BE2C (cell line): ENCODE data around the gene ANGPTL2.

Experiments
- DNase-seq: peaks from one replicate; pipeline ENCODE4 v3.0.0-alpha.2; 2020
- H3K27me3 ChIP-seq: fragments of 250-450 bp; sonication (Bioruptor Pico); 2 replicates; pipeline ENCODE4 v1.5.1; 2020; ENCODE audit warnings: mild to moderate bottlenecking
- H3K36me3 ChIP-seq: fragments of 250-450 bp; sonication (Bioruptor Pico); 2 replicates; pipeline ENCODE4 v1.5.1; 2020; ENCODE audit warnings: mild to moderate bottlenecking
- H3K4me1 ChIP-seq: fragments of 250-450 bp; sonication (Bioruptor Pico); 2 replicates; pipeline ENCODE4 v1.5.1; 2020
- H3K4me3 ChIP-seq: 2 replicates; pipeline ENCODE4 v1.5.1; 2011; ENCODE audit warnings: low read depth, low read length
- H3K9me3 ChIP-seq: fragments of 250-450 bp; sonication (Bioruptor Pico); 2 replicates; pipeline ENCODE4 v1.5.1; 2020
- CTCF ChIP-seq: IDR thresholded peaks from 2 replicates; pipeline ENCODE4 v1.5.1; 2012; ENCODE audit warnings: mild to moderate bottlenecking, low read depth, low read length

The ANGPTL2 gene

GRCh38 chr9:127129718-127130085 lies 7.3 kb upstream of the ANGPTL2 start:
- no peaks in the 10 kb centered on the region for H3K27me3 ChIP-seq
- TF ChIP-seq CTCF: no peak
- H3K9me3 ChIP-seq: no peaks in the 10 kb centered on the region
- H3K36me3 ChIP-seq: no peaks in the 10 kb centered on the region
- H3K4me3 ChIP-seq: no peak overlapping the region
- H3K4me1 ChIP-seq: peaks cover 15% of the 10 kb centered on the region
- peak; percentile 78 for DNase-seq

- Histone ChIP-seq H3K9me3 (no peaks in the 10 kb centered on the region), H3K36me3 (no peaks in the 10 kb centered on the region), H3K27me3 (no peaks in the 10 kb centered on the region), H3K4me1 (peaks cover 15% of the 10 kb centered on the region), H3K4me3 (no peak overlapping the region)
- DNase-seq: no peak
- no peak for TF ChIP-seq CTCF
These were observed 6.8 kb upstream of the ANGPTL2 start for GRCh38 chr9:127129073-127129717.

GRCh38 chr9:127128341-127129072 lies 6.1 kb upstream of the ANGPTL2 start:
- Histone ChIP-seq H3K27me3 (no peaks in the 10 kb centered on the region), H3K4me3 (no peak overlapping the region), H3K9me3 (no peaks in the 10 kb centered on the region), H3K36me3 (no peaks in the 10 kb centered on the region), H3K4me1 (peaks cover 15% of the 10 kb centered on the region)
- no peak for TF ChIP-seq CTCF
- DNase-seq: no peak

- TF ChIP-seq CTCF: no peak
- DNase-seq: no peak
- H3K36me3 ChIP-seq: no peaks in the 10 kb centered on the region
- no peaks in the 10 kb centered on the region for H3K9me3 ChIP-seq
- H3K27me3 ChIP-seq: no peaks in the 10 kb centered on the region
- H3K4me3 ChIP-seq: no peak overlapping the region
- peaks cover 22% of the 10 kb centered on the region for H3K4me1 ChIP-seq
These were observed 4.5 kb upstream of the ANGPTL2 start for GRCh38 chr9:127126971-127127370.

- no peaks in the 10 kb centered on the region for H3K27me3 ChIP-seq
- no peaks in the 10 kb centered on the region for H3K36me3 ChIP-seq
- H3K4me1 ChIP-seq: peaks cover 11% of the 10 kb centered on the region
- no peak for TF ChIP-seq CTCF
- no peak for DNase-seq
- no peak overlapping the region for H3K4me3 ChIP-seq
- no peaks in the 10 kb centered on the region for H3K9me3 ChIP-seq
These were observed 2.4 kb upstream of the ANGPTL2 start for GRCh38 chr9:127124792-127125191.

- no peak for TF ChIP-seq CTCF
- no peak for DNase-seq
- Histone ChIP-seq H3K36me3 (no peaks in the 10 kb centered on the region), H3K4me1 (peaks cover 7% of the 10 kb centered on the region), H3K27me3 (no peaks in the 10 kb centered on the region), H3K9me3 (no peaks in the 10 kb centered on the region), H3K4me3 (no peak overlapping the region)
These were observed 1.7 kb upstream of the ANGPTL2 start for GRCh38 chr9:127124111-127124531.
